ENCODE data around the gene UQCR10.
"Not testable (repeated sequence)": the region's sequence is repeated elsewhere in the genome, so short reads cannot be mapped to it uniquely, and the experiment has no call there.

UQCR10 gene

GRCh38 chr22:29737251-29738117 lies 29.7 kb upstream of the UQCR10 start:
- DNase-seq = no peak

GRCh38 chr22:29738118-29738815 lies 28.9 kb upstream of the UQCR10 start:
- DNase-seq = no peak

- no peak for DNase-seq
Observed at GRCh38 chr22:29739346-29739875, 27.8 kb upstream of the UQCR10 start.

- DNase-seq = no peak
Observed at GRCh38 chr22:29740216-29740615, 27.0 kb upstream of the UQCR10 start.

- DNase-seq = no peak
Observed at GRCh38 chr22:29741926-29742325, 25.2 kb upstream of the UQCR10 start.

GRCh38 chr22:29742326-29742725 lies 24.8 kb upstream of the UQCR10 start:
- no peak for DNase-seq

- DNase-seq = no peak
Observed at GRCh38 chr22:29744902-29745301, 22.3 kb upstream of the UQCR10 start.

- DNase-seq = no peak
Observed at GRCh38 chr22:29747832-29748231, 19.3 kb upstream of the UQCR10 start.

- DNase-seq = no peak
Observed at GRCh38 chr22:29748248-29748893, 18.8 kb upstream of the UQCR10 start.

- DNase-seq = no peak
Observed at GRCh38 chr22:29750029-29750428, 17.1 kb upstream of the UQCR10 start.

- DNase-seq = peak; percentile 10 to 21
Observed at GRCh38 chr22:29750559-29751538, 16.3 kb upstream of the UQCR10 start.

GRCh38 chr22:29751669-29752068 lies 15.5 kb upstream of the UQCR10 start:
- no peak for DNase-seq

GRCh38 chr22:29753808-29754657 lies 13.1 kb upstream of the UQCR10 start:
- DNase-seq = no peak

GRCh38 chr22:29754658-29755395 lies 12.3 kb upstream of the UQCR10 start:
- DNase-seq = not testable (repeated sequence)

- DNase-seq = no peak
Observed at GRCh38 chr22:29755889-29756288, 11.3 kb upstream of the UQCR10 start.

GRCh38 chr22:29756341-29756740 lies 10.8 kb upstream of the UQCR10 start:
- no peak for DNase-seq

GRCh38 chr22:29757096-29757495 lies 10.1 kb upstream of the UQCR10 start:
- DNase-seq = no peak

- DNase-seq = no peak
Observed at GRCh38 chr22:29758068-29758622, 9.0 kb upstream of the UQCR10 start.

- DNase-seq = no peak
Observed at GRCh38 chr22:29758959-29759358, 8.2 kb upstream of the UQCR10 start.

- DNase-seq = no peak
Observed at GRCh38 chr22:29762263-29762662, 4.9 kb upstream of the UQCR10 start.
